ENCODE data around the gene SLC37A1.

SLC37A1 gene

GRCh38 chr21:42595283-42596187 lies 81.9 kb downstream of the SLC37A1 start:
- 97% methylated on average over 25 of the region's 25 CpGs for WGBS (ENCODE audit: insufficient coverage)
- H3K9me3 ChIP-seq (ENCODE audit: control extremely low read depth in 1 of 5, control insufficient read depth in 4 of 5, insufficient read depth in 2 of 5, low read depth in 1 of 5, low read length in 4 of 5): peaks cover 0 to 3% (median 2%) of the 10 kb centered on the region in 5 experiments
- H3K4me3 ChIP-seq (ENCODE audit: control insufficient read depth in 1 of 7, extremely low read depth in 1 of 7, insufficient read depth in 4 of 7, low read depth in 2 of 7, low read length in 6 of 7): no peak overlapping the region
- ChIA-PET POLR2A (no interaction called here), CTCF (interaction anchor here (0.8 to 1.5 kb wide), 4 partner anchors 27 to 231 kb away, joined by 3 to 4 read pairs (median 3); no protein-coding TSS in a partner anchor)
- no peaks in the 10 kb centered on the region for H3K36me3 ChIP-seq (ENCODE audit: control insufficient read depth in 4 of 4, insufficient read depth in 4 of 4, low read length in 3 of 4)
- no peak overlapping the region for H3K27ac ChIP-seq (ENCODE audit: insufficient read depth in 1 of 2, low read depth in 1 of 2, low read length in 2 of 2, poor library complexity in 1 of 2, severe bottlenecking in 2 of 2)
- H3K4me1 ChIP-seq (ENCODE audit: control extremely low read depth in 1 of 4, control insufficient read depth in 4 of 4, insufficient read depth in 4 of 4, low read length in 3 of 4): peaks cover 0 to 31% (median 26%) of the 10 kb centered on the region in 4 experiments
- H3K27me3 ChIP-seq (replicated peaks in 2 of 5; ENCODE audit: control insufficient read depth in 4 of 5, insufficient read depth in 5 of 5, low read length in 4 of 5): no peaks in the 10 kb centered on the region
- DNase-seq: no peak

GRCh38 chr21:42596657-42597056 lies 83.0 kb downstream of the SLC37A1 start:
- no peak overlapping the region for H3K4me3 ChIP-seq (ENCODE audit: control insufficient read depth in 1 of 7, extremely low read depth in 1 of 7, insufficient read depth in 4 of 7, low read depth in 2 of 7, low read length in 6 of 7)
- H3K4me1 ChIP-seq (ENCODE audit: control extremely low read depth in 1 of 4, control insufficient read depth in 4 of 4, insufficient read depth in 4 of 4, low read length in 3 of 4): peaks cover 0 to 20% (median 14%) of the 10 kb centered on the region in 4 experiments
- H3K27ac ChIP-seq (ENCODE audit: insufficient read depth in 1 of 2, low read depth in 1 of 2, low read length in 2 of 2, poor library complexity in 1 of 2, severe bottlenecking in 2 of 2): no peak overlapping the region
- H3K36me3 ChIP-seq (ENCODE audit: control insufficient read depth in 4 of 4, insufficient read depth in 4 of 4, low read length in 3 of 4): no peaks in the 10 kb centered on the region
- ChIA-PET POLR2A (no interaction called here), CTCF (interaction anchor here (1.0 to 1.1 kb wide), 2 partner anchors 41 to 223 kb away, joined by 3 to 4 read pairs; no protein-coding TSS in a partner anchor)
- peaks cover 0 to 3% (median 2%) of the 10 kb centered on the region in 5 experiments for H3K9me3 ChIP-seq (ENCODE audit: control extremely low read depth in 1 of 5, control insufficient read depth in 4 of 5, insufficient read depth in 2 of 5, low read depth in 1 of 5, low read length in 4 of 5)
- no peak for DNase-seq
- 100% methylated on average over 2 of the region's 2 CpGs for WGBS (ENCODE audit: insufficient coverage)
- H3K27me3 ChIP-seq (replicated peaks in 2 of 5; ENCODE audit: control insufficient read depth in 4 of 5, insufficient read depth in 5 of 5, low read length in 4 of 5): no peaks in the 10 kb centered on the region

GRCh38 chr21:42597487-42598158 lies 84.0 kb downstream of the SLC37A1 start:
- Histone ChIP-seq H3K27me3 (replicated peaks in 2 of 5; ENCODE audit: control insufficient read depth in 4 of 5, insufficient read depth in 5 of 5, low read length in 4 of 5) (no peaks in the 10 kb centered on the region), H3K9me3 (ENCODE audit: control extremely low read depth in 1 of 5, control insufficient read depth in 4 of 5, insufficient read depth in 2 of 5, low read depth in 1 of 5, low read length in 4 of 5) (peaks cover 0 to 3% (median 2%) of the 10 kb centered on the region in 5 experiments), H3K4me3 (ENCODE audit: control insufficient read depth in 1 of 7, extremely low read depth in 1 of 7, insufficient read depth in 4 of 7, low read depth in 2 of 7, low read length in 6 of 7) (no peak overlapping the region), H3K27ac (ENCODE audit: insufficient read depth in 1 of 2, low read depth in 1 of 2, low read length in 2 of 2, poor library complexity in 1 of 2, severe bottlenecking in 2 of 2) (no peak overlapping the region), H3K4me1 (ENCODE audit: control extremely low read depth in 1 of 4, control insufficient read depth in 4 of 4, insufficient read depth in 4 of 4, low read length in 3 of 4) (peaks cover 0 to 14% (median 8%) of the 10 kb centered on the region in 4 experiments), H3K36me3 (ENCODE audit: control insufficient read depth in 4 of 4, insufficient read depth in 4 of 4, low read length in 3 of 4) (no peaks in the 10 kb centered on the region)
- 98% methylated on average over 5 of the region's 11 CpGs for WGBS (ENCODE audit: insufficient coverage)
- ChIA-PET POLR2A (no interaction called here), CTCF (interaction anchor here (1.0 kb wide), 1 partner anchor 220 kb away, joined by 4 read pairs; no protein-coding TSS in a partner anchor)
- no peak for DNase-seq

GRCh38 chr21:42598159-42598735 lies 84.6 kb downstream of the SLC37A1 start:
- over 99% methylated on average over 9 of the region's 11 CpGs for WGBS (ENCODE audit: insufficient coverage)
- no peaks in the 10 kb centered on the region for H3K36me3 ChIP-seq (ENCODE audit: control insufficient read depth in 4 of 4, insufficient read depth in 4 of 4, low read length in 3 of 4)
- ChIA-PET POLR2A (no interaction called here), CTCF (interaction anchor here (1.0 kb wide), 1 partner anchor 220 kb away, joined by 4 read pairs; no protein-coding TSS in a partner anchor)
- peaks cover 0 to 8% (median 4%) of the 10 kb centered on the region in 4 experiments for H3K4me1 ChIP-seq (ENCODE audit: control extremely low read depth in 1 of 4, control insufficient read depth in 4 of 4, insufficient read depth in 4 of 4, low read length in 3 of 4)
- peaks cover 0 to 3% (median 2%) of the 10 kb centered on the region in 5 experiments for H3K9me3 ChIP-seq (ENCODE audit: control extremely low read depth in 1 of 5, control insufficient read depth in 4 of 5, insufficient read depth in 2 of 5, low read depth in 1 of 5, low read length in 4 of 5)
- no peak overlapping the region for H3K4me3 ChIP-seq (ENCODE audit: control insufficient read depth in 1 of 7, extremely low read depth in 1 of 7, insufficient read depth in 4 of 7, low read depth in 2 of 7, low read length in 6 of 7)
- H3K27ac ChIP-seq (ENCODE audit: insufficient read depth in 1 of 2, low read depth in 1 of 2, low read length in 2 of 2, poor library complexity in 1 of 2, severe bottlenecking in 2 of 2): no peak overlapping the region
- DNase-seq: no peak
- H3K27me3 ChIP-seq (replicated peaks in 2 of 5; ENCODE audit: control insufficient read depth in 4 of 5, insufficient read depth in 5 of 5, low read length in 4 of 5): no peaks in the 10 kb centered on the region

GRCh38 chr21:42599486-42599885 lies 85.8 kb downstream of the SLC37A1 start:
- peaks cover 0 to 7% (median 4%) of the 10 kb centered on the region in 4 experiments for H3K4me1 ChIP-seq (ENCODE audit: control extremely low read depth in 1 of 4, control insufficient read depth in 4 of 4, insufficient read depth in 4 of 4, low read length in 3 of 4)
- H3K27me3 ChIP-seq (replicated peaks in 2 of 5; ENCODE audit: control insufficient read depth in 4 of 5, insufficient read depth in 5 of 5, low read length in 4 of 5): no peaks in the 10 kb centered on the region
- peaks cover 2 to 8% (median 7%) of the 10 kb centered on the region in 5 experiments for H3K9me3 ChIP-seq (ENCODE audit: control extremely low read depth in 1 of 5, control insufficient read depth in 4 of 5, insufficient read depth in 2 of 5, low read depth in 1 of 5, low read length in 4 of 5)
- POLR2A ChIA-PET: no interaction called here
- H3K27ac ChIP-seq (ENCODE audit: insufficient read depth in 1 of 2, low read depth in 1 of 2, low read length in 2 of 2, poor library complexity in 1 of 2, severe bottlenecking in 2 of 2): no peak overlapping the region
- WGBS (ENCODE audit: insufficient coverage): 90% methylated on average over 2 of the region's 4 CpGs
- H3K36me3 ChIP-seq (ENCODE audit: control insufficient read depth in 4 of 4, insufficient read depth in 4 of 4, low read length in 3 of 4): no peaks in the 10 kb centered on the region
- no peak for DNase-seq
- CTCF ChIA-PET: no interaction called here
- no peak overlapping the region for H3K4me3 ChIP-seq (ENCODE audit: control insufficient read depth in 1 of 7, extremely low read depth in 1 of 7, insufficient read depth in 4 of 7, low read depth in 2 of 7, low read length in 6 of 7)

GRCh38 chr21:42599962-42600361 lies 86.3 kb downstream of the SLC37A1 start:
- no peak for DNase-seq
- peaks cover 0 to 3% (median 1%) of the 10 kb centered on the region in 4 experiments for H3K4me1 ChIP-seq (ENCODE audit: control extremely low read depth in 1 of 4, control insufficient read depth in 4 of 4, insufficient read depth in 4 of 4, low read length in 3 of 4)
- WGBS (ENCODE audit: insufficient coverage): 99% methylated on average over 8 of the region's 8 CpGs
- ChIA-PET CTCF (no interaction called here), POLR2A (no interaction called here)
- H3K27me3 ChIP-seq (replicated peaks in 2 of 5; ENCODE audit: control insufficient read depth in 4 of 5, insufficient read depth in 5 of 5, low read length in 4 of 5): no peaks in the 10 kb centered on the region
- H3K4me3 ChIP-seq (ENCODE audit: control insufficient read depth in 1 of 7, extremely low read depth in 1 of 7, insufficient read depth in 4 of 7, low read depth in 2 of 7, low read length in 6 of 7): no peak overlapping the region
- H3K36me3 ChIP-seq (ENCODE audit: control insufficient read depth in 4 of 4, insufficient read depth in 4 of 4, low read length in 3 of 4): no peaks in the 10 kb centered on the region
- peaks cover 3 to 8% (median 7%) of the 10 kb centered on the region in 5 experiments for H3K9me3 ChIP-seq (ENCODE audit: control extremely low read depth in 1 of 5, control insufficient read depth in 4 of 5, insufficient read depth in 2 of 5, low read depth in 1 of 5, low read length in 4 of 5)
- H3K27ac ChIP-seq (ENCODE audit: insufficient read depth in 1 of 2, low read depth in 1 of 2, low read length in 2 of 2, poor library complexity in 1 of 2, severe bottlenecking in 2 of 2): no peak overlapping the region

All from common myeloid progenitor, CD34-positive (primary cell).